Uterus (tissue), 4 donors: ENCODE data around the gene CRIM1. TPM values are rescaled to one million over a fixed set of nuclear protein-coding genes. Genes with fewer than 3 reads are reported as not detected.
A peak's percentile ranks its signal among the peaks of the same experiment; 100 is the strongest.

Experiments
- DNase-seq, 2 donors: peaks; one replicate each; pipeline ENCODE4 v3.0.0-alpha.2; 2019 to 2020
- H3K27ac ChIP-seq, 2 donors: fragments of 200-600 bp; sonication (generic); 1 replicate in 1 of 2; 2 replicates in 1 of 2; pipeline ENCODE4 v1.5.1; 2016 to 2018
- H3K27me3 ChIP-seq, 2 donors: fragments of 200-600 bp; sonication (generic); one replicate each; pipeline ENCODE4 v1.5.1; 2018 to 2019; ENCODE audit warnings: control low read depth in 1 of 2
- H3K36me3 ChIP-seq, 2 donors: fragments of 200-600 bp; sonication (generic); one replicate each; pipeline ENCODE4 v1.5.1; 2019; ENCODE audit warnings: control low read depth in 1 of 2
- H3K4me1 ChIP-seq, 2 donors: fragments of 200-600 bp; sonication (generic); one replicate each; pipeline ENCODE4 v1.5.1; 2018 to 2019; ENCODE audit warnings: control low read depth in 1 of 2
- H3K4me3 ChIP-seq, 2 donors: fragments of 200-600 bp; sonication (generic); 1 replicate in 1 of 2; 2 replicates in 1 of 2; pipeline ENCODE4 v1.5.1; 2018 to 2019; ENCODE audit warnings: mild to moderate bottlenecking in 1 of 2
- H3K9me3 ChIP-seq, 2 donors: fragments of 200-600 bp; sonication (generic); one replicate each; pipeline ENCODE4 v1.5.1; 2019; ENCODE audit warnings: control low read depth in 1 of 2
- POLR2A ChIP-seq, 2 donors: fragments of 450-650 bp; IDR thresholded peaks; one replicate each; pipeline ENCODE4 v1.6.1; 2016; ENCODE audit warnings: antibody characterized with exemption in 2 of 2, mild to moderate bottlenecking in 1 of 2, moderate library complexity in 1 of 2
- intact Hi-C: fragments of 100-400 bp; cut with DNase I; formaldehyde crosslinking; loops from one replicate; pipeline ENCODE4 v1.15.1; 2023; ENCODE audit warnings: low total_unique reads
- total RNA-seq, 4 donors: library from RNA; depleted of rRNA in 3 of 4; stranded (reverse); fragments of >200 nt in 3 of 4; gene quantifications; one replicate each; pipeline versions ENCODE4 v1.1.0 to v1.2.4, GENCODE V29; 2014 to 2023
- TF ChIP-seq, protein P1 (sequence below), 4 experiments: fragments of 200-600 bp in 2 of 4; fragments of 450-650 bp in 2 of 4; sonication (generic) in 2 of 4; IDR thresholded peaks; one replicate each; pipeline ENCODE4 v1.5.1; 2016 to 2019; ENCODE audit warnings: antibody characterized with exemption in 4 of 4, mild to moderate bottlenecking in 2 of 4, moderate library complexity in 1 of 4
- donor health status: DM: yes; HTN: yes; CAD: no.

Gene CRIM1
- total RNA-seq, 4 donors from 2014 or later = 51.2 to 168 (median 66.6) TPM

- Histone ChIP-seq H3K36me3 (no peaks in the 10 kb centered on the region), H3K4me3 (no peak overlapping the region), H3K9me3 (no peaks in the 10 kb centered on the region), H3K4me1 (peaks cover 4 to 11% of the 10 kb centered on the region in 2 donors), H3K27ac (no peak overlapping the region), H3K27me3 (no peaks in the 10 kb centered on the region)
- intact Hi-C loops = loop anchor here (10.0 kb wide), 1 partner anchor 91 kb away; the partner anchor contains the start of gene CRIM1
- DNase-seq = no peak
- no peak for TF ChIP-seq POLR2A (IDR thresholded peaks at IDR 0.05)
- TF ChIP-seq, protein P1, sequence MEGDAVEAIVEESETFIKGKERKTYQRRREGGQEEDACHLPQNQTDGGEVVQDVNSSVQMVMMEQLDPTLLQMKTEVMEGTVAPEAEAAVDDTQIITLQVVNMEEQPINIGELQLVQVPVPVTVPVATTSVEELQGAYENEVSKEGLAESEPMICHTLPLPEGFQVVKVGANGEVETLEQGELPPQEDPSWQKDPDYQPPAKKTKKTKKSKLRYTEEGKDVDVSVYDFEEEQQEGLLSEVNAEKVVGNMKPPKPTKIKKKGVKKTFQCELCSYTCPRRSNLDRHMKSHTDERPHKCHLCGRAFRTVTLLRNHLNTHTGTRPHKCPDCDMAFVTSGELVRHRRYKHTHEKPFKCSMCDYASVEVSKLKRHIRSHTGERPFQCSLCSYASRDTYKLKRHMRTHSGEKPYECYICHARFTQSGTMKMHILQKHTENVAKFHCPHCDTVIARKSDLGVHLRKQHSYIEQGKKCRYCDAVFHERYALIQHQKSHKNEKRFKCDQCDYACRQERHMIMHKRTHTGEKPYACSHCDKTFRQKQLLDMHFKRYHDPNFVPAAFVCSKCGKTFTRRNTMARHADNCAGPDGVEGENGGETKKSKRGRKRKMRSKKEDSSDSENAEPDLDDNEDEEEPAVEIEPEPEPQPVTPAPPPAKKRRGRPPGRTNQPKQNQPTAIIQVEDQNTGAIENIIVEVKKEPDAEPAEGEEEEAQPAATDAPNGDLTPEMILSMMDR (IDR thresholded peaks at IDR 0.05) = no peak
These were observed 90.7 kb downstream of the CRIM1 start for GRCh38 chr2:36446294-36446693.

DNA sequence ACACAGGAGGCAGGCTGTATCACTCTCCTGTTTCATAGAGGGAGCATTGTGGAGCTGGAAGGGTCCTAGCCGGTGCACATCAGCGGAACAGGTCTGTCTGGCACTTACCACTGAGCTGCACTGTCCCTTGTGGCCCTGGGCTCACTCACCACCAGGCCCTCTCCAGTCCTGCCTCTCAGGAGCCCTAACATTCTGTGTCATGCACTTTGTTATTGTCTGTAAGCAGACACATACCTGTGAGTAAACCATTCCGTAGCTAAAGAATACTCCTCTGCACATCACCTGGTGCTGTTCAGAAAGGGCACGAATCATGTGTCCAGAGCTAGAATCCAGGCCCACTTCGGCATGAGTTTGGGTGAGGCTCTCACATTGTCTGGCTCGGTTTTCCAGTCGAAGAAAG lies 93.6 kb downstream of the CRIM1 start:
- H3K4me3 ChIP-seq = no peak overlapping the region
- no peak for TF ChIP-seq POLR2A (IDR thresholded peaks at IDR 0.05)
- TF ChIP-seq, protein P1 (IDR thresholded peaks at IDR 0.05) = no peak
- peak overlapping the region; percentile 52 for H3K27ac ChIP-seq
- no peaks in the 10 kb centered on the region for H3K27me3 ChIP-seq
- peaks cover 10 to 11% of the 10 kb centered on the region in 2 donors for H3K4me1 ChIP-seq
- H3K36me3 ChIP-seq = no peaks in the 10 kb centered on the region
- DNase-seq = no peak
- intact Hi-C loops = loop anchor here (10.0 kb wide), 1 partner anchor 94 kb away; the partner anchor contains the start of gene CRIM1
- no peaks in the 10 kb centered on the region for H3K9me3 ChIP-seq

GRCh38 chr2:36449943-36450392 lies 94.4 kb downstream of the CRIM1 start:
- Histone ChIP-seq H3K27ac (peak overlapping the region; percentile 52 to 62), H3K4me1 (peaks cover 10 to 11% of the 10 kb centered on the region in 2 donors), H3K27me3 (no peaks in the 10 kb centered on the region), H3K4me3 (no peak overlapping the region), H3K36me3 (no peaks in the 10 kb centered on the region), H3K9me3 (no peaks in the 10 kb centered on the region)
- no peak for TF ChIP-seq POLR2A (IDR thresholded peaks at IDR 0.05)
- TF ChIP-seq, protein P1 (IDR thresholded peaks at IDR 0.05) = no peak
- intact Hi-C loops = loop anchor here (10.0 kb wide), 1 partner anchor 95 kb away; the partner anchor contains the start of gene CRIM1
- no peak for DNase-seq

DNA sequence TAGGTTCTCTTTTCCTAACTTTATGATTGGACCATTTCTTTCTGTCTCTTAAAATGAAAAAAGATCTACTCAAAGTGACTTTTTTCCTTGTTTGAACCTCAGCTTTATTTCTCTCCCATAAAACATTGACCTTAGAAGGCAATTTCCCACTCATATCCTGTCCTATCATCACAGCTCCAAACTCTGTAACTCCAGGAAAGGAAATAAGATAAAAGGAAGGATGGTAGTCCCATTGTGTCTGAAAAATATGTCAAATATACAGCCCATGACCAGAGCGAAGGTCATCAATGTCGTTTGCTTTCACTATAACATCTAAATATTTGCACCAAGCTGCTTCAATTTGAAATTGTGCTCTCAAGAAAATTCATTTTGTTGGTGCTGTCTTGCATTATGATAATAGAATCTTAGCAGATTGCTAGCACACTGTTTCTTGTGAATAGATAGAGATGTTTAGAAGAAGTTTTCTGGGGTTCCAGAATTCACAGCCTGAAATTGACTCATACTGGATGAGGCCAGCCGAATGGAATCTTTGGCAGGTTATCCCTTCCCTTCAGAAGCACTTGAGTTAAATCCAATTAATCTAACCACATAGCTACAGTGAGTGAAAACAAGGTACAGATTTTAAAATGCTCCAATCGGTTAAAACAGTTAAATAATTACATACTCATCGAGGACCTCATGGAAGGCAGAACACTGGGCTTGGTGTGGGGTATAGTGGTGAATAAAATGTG lies 95.1 kb downstream of the CRIM1 start:
- H3K27ac ChIP-seq = peak overlapping the region; percentile 52 to 62
- intact Hi-C loops = no loop called here
- no peaks in the 10 kb centered on the region for H3K36me3 ChIP-seq
- H3K4me1 ChIP-seq = peaks cover 10 to 14% of the 10 kb centered on the region in 2 donors
- no peaks in the 10 kb centered on the region for H3K27me3 ChIP-seq
- DNase-seq = peak; percentile 29 to 35
- TF ChIP-seq, protein P1 (IDR thresholded peaks at IDR 0.05) = no peak
- no peak for TF ChIP-seq POLR2A (IDR thresholded peaks at IDR 0.05)
- no peaks in the 10 kb centered on the region for H3K9me3 ChIP-seq
- H3K4me3 ChIP-seq = no peak overlapping the region

DNA sequence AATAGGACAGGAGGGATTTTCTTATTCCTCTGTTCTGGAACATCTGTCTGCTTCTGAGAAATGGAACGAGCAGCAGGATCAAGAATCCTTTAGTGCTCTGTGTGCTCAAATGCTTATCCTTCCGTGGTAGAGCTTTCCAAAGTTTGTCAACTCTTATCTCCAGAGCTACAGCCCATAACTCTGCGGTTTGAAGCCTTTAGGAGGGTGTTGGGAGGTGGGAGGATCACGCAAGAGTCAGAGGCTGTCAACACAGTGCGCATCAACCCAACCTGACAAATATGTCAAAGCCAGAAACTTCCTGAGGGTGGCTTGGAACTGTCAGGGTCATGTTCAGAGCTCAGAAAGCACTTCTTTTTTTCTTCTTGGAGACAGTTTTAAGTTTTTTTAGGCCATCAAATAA lies 95.9 kb downstream of the CRIM1 start:
- TF ChIP-seq, protein P1 (IDR thresholded peaks at IDR 0.05) = no peak
- TF ChIP-seq POLR2A (IDR thresholded peaks at IDR 0.05) = no peak
- H3K9me3 ChIP-seq = no peaks in the 10 kb centered on the region
- H3K4me3 ChIP-seq = no peak overlapping the region
- no peaks in the 10 kb centered on the region for H3K27me3 ChIP-seq
- peak overlapping the region; percentile 52 to 62 for H3K27ac ChIP-seq
- no peaks in the 10 kb centered on the region for H3K36me3 ChIP-seq
- no peak for DNase-seq
- intact Hi-C loops = no loop called here
- peaks cover 10 to 23% of the 10 kb centered on the region in 2 donors for H3K4me1 ChIP-seq
